CD14-positive monocyte (primary cell): ENCODE results near the gene SSR3. TPM values are rescaled to one million over a fixed set of nuclear protein-coding genes. Genes with fewer than 3 reads are reported as not detected.

Source experiments
- DNase-seq, 3 donors: peaks; one replicate each; pipeline ENCODE4 v3.0.0-alpha.2; 2011 to 2022
- H2AFZ ChIP-seq: 2 replicates; pipeline ENCODE4 v1.6.0; 2012; ENCODE audit warnings: mild to moderate bottlenecking, low read depth, low read length, inconsistent platforms; ENCODE audit not compliant: insufficient read depth, poor library complexity, severe bottlenecking
- H3K27ac ChIP-seq, 2 donors: 1 replicate in 1 of 2; 2 replicates in 1 of 2; pipeline ENCODE4 v1.5.1; 2012 to 2013; ENCODE audit warnings: low read length in 2 of 2, control low read depth in 1 of 2, inconsistent platforms in 1 of 2, low read depth in 1 of 2, mild to moderate bottlenecking in 1 of 2
- H3K27me3 ChIP-seq, 2 donors: one replicate each; pipeline versions ENCODE4 v1.6.0 to v1.6.1; 2011 to 2013; ENCODE audit warnings: low read length in 2 of 2; ENCODE audit not compliant: control insufficient read depth in 2 of 2, insufficient read depth in 2 of 2
- H3K36me3 ChIP-seq, 2 donors: replicated peaks in 1 of 2; 1 replicate in 1 of 2; 2 replicates in 1 of 2; pipeline versions ENCODE4 v1.5.1 to v1.6.1; 2012 to 2013; ENCODE audit warnings: low read length in 2 of 2, control low read depth in 1 of 2, inconsistent platforms in 1 of 2, mild to moderate bottlenecking in 1 of 2; ENCODE audit not compliant: insufficient read depth in 2 of 2, control insufficient read depth in 1 of 2
- H3K4me1 ChIP-seq, 2 donors: 1 replicate in 1 of 2; 2 replicates in 1 of 2; pipeline versions ENCODE4 v1.5.1 to v1.6.1; 2012 to 2013; ENCODE audit warnings: low read length in 2 of 2, control low read depth in 1 of 2, inconsistent platforms in 1 of 2, mild to moderate bottlenecking in 1 of 2, moderate library complexity in 1 of 2; ENCODE audit not compliant: insufficient read depth in 2 of 2, control insufficient read depth in 1 of 2
- H3K4me2 ChIP-seq: replicated peaks from 2 replicates; pipeline ENCODE3; 2012; ENCODE audit warnings: low read length, moderate library complexity, mild to moderate bottlenecking; ENCODE audit not compliant: poor library complexity, severe bottlenecking; ENCODE audit errors: extremely low read depth
- H3K4me3 ChIP-seq, 3 experiments: fragments of 200-600 bp in 1 of 3; sonication (generic) in 1 of 3; replicated peaks in 1 of 3; 1 replicate in 2 of 3; 2 replicates in 1 of 3; pipeline ENCODE4 v1.5.1; 2011 to 2013; ENCODE audit warnings: low read length in 3 of 3, mild to moderate bottlenecking in 3 of 3, control low read depth in 2 of 3, low read depth in 2 of 3, inconsistent platforms in 1 of 3, moderate library complexity in 1 of 3
- H3K79me2 ChIP-seq: 2 replicates; pipeline ENCODE4 v1.6.0; 2012; ENCODE audit warnings: mild to moderate bottlenecking, control low read depth, inconsistent platforms, low read length, moderate library complexity; ENCODE audit not compliant: insufficient read depth
- H3K9ac ChIP-seq: 2 replicates; pipeline ENCODE4 v1.6.0; 2017; ENCODE audit warnings: low read length, mild to moderate bottlenecking; ENCODE audit not compliant: insufficient read depth, poor library complexity, severe bottlenecking
- H3K9me3 ChIP-seq, 2 donors: replicated peaks in 1 of 2; 1 replicate in 1 of 2; 2 replicates in 1 of 2; pipeline versions ENCODE4 v1.5.1 to v1.6.1; 2012 to 2013; ENCODE audit warnings: low read length in 2 of 2, control low read depth in 1 of 2; ENCODE audit not compliant: control insufficient read depth in 1 of 2, insufficient read depth in 1 of 2
- H4K20me1 ChIP-seq: 2 replicates; pipeline ENCODE4 v1.6.0; 2012; ENCODE audit warnings: mild to moderate bottlenecking, low read length, control low read depth, moderate library complexity; ENCODE audit not compliant: insufficient read depth
- H3K27ac Mint-ChIP-seq, 7 donors: one replicate each; pipeline ENCODE4 v1.8.0; 2020; ENCODE audit warnings: mild to moderate bottlenecking in 7 of 7, mixed read lengths in 7 of 7, moderate library complexity in 6 of 7, inconsistent platforms in 2 of 7
- H3K27me3 Mint-ChIP-seq, 3 donors: one replicate each; pipeline ENCODE4 v1.8.0; 2021 to 2022; ENCODE audit warnings: low read depth in 3 of 3, mild to moderate bottlenecking in 3 of 3, mixed read lengths in 3 of 3, moderate library complexity in 3 of 3, inconsistent platforms in 1 of 3
- H3K36me3 Mint-ChIP-seq, 2 donors: one replicate each; pipeline ENCODE4 v1.8.0; 2020; ENCODE audit warnings: mixed read lengths in 2 of 2, inconsistent platforms in 1 of 2, mild to moderate bottlenecking in 1 of 2
- H3K4me1 Mint-ChIP-seq: one replicate; pipeline ENCODE4 v1.8.0; 2020; ENCODE audit warnings: mild to moderate bottlenecking, mixed read lengths
- H3K4me3 Mint-ChIP-seq, 2 donors: one replicate each; pipeline ENCODE4 v1.8.0; 2020; ENCODE audit warnings: mild to moderate bottlenecking in 2 of 2, mixed read lengths in 2 of 2, moderate library complexity in 1 of 2
- H3K9me3 Mint-ChIP-seq, 7 donors: one replicate each; pipeline ENCODE4 v1.8.0; 2020 to 2022; ENCODE audit warnings: mixed read lengths in 7 of 7, mild to moderate bottlenecking in 6 of 7, moderate library complexity in 6 of 7, inconsistent platforms in 2 of 7
- WGBS: methylation state at CpG from one replicate; pipeline ENCODE4 v1.1.5; 2013; ENCODE audit warnings: missing lambda C conversion rate; ENCODE audit not compliant: insufficient coverage; 5-methylcytosine and 5-hydroxymethylcytosine counted together
- intact Hi-C, 2 donors: fragments of 100-400 bp; cut with micrococcal nuclease; formaldehyde crosslinking; loops; one replicate each; pipeline versions ENCODE4 v1.15.0 to v1.15.1; 2023
- polyA plus RNA-seq, 3 donors: library from polyadenylated mRNA; depleted of rRNA in 1 of 3; unstranded in 2 of 3; stranded (reverse) in 1 of 3; fragments of 300-500 nt in 2 of 3; fragments of >200 nt in 1 of 3; fragmentation: Illumina TruSeq in 2 of 3; gene quantifications; 1 replicate in 2 of 3; 2 replicates in 1 of 3; pipeline ENCODE4 v1.2.3, GENCODE V29; 2012 to 2021
- TF ChIP-seq, protein P1 (sequence below): fragments of 200-600 bp; IDR thresholded peaks from one replicate; pipeline ENCODE4 v1.8.0; 2022; ENCODE audit warnings: antibody characterized with exemption, mild to moderate bottlenecking

The SSR3 gene
- polyA plus RNA-seq, 3 donors, result 46.6 to 243 (median 230) TPM

DNA sequence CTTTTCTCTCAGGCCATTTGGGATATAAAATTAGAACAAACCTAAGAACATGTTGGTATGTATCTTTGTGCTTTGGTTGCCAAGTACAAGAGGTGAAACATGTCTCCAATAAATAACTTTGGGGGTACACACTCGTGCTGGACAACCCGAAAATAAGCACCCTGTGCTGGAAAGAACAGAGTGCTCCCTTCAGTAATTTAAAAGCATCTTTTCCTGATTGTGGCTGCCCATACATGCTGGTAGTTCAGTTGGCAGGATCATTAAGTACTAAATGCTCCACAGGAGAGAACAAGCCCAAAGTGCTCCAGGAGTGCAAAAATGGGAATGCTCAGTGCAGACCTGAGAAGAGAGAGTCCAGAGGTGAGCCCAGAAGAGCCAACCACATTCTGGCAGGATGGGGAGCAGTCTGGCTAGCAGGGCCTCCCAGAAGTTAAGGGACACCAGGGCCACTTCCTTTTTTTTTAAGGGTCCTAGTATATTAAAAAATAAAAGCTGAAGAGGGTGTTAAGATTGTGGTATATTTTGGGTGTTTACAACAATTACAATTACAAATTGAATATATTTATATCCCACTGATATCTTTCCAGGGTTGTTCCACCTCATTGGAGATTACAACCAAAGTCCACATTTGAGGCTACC, 48.6 kb upstream of the SSR3 start:
- H3K27me3 Mint-ChIP-seq, result peaks cover 0 to 2% (median 0%) of the 10 kb centered on the region in 3 donors
- peaks cover 0 to 3% (median 0%) of the 10 kb centered on the region in 7 donors for H3K9me3 Mint-ChIP-seq
- peaks cover 30% of the 10 kb centered on the region for H3K4me1 Mint-ChIP-seq
- no peak overlapping the region for H2AFZ ChIP-seq
- no peak for DNase-seq
- H3K4me3 Mint-ChIP-seq, result no peak overlapping the region
- no peaks in the 10 kb centered on the region for H4K20me1 ChIP-seq
- no peak overlapping the region for H3K27ac ChIP-seq
- H3K36me3 ChIP-seq, result no peaks in the 10 kb centered on the region
- peaks cover 18 to 23% of the 10 kb centered on the region in 2 donors for H3K4me1 ChIP-seq
- no peak overlapping the region for H3K4me2 ChIP-seq
- no peak overlapping the region for H3K9ac ChIP-seq
- H3K27me3 ChIP-seq, result no peaks in the 10 kb centered on the region
- no peaks in the 10 kb centered on the region for H3K9me3 ChIP-seq
- H3K36me3 Mint-ChIP-seq, result no peaks in the 10 kb centered on the region
- TF ChIP-seq, protein P1, sequence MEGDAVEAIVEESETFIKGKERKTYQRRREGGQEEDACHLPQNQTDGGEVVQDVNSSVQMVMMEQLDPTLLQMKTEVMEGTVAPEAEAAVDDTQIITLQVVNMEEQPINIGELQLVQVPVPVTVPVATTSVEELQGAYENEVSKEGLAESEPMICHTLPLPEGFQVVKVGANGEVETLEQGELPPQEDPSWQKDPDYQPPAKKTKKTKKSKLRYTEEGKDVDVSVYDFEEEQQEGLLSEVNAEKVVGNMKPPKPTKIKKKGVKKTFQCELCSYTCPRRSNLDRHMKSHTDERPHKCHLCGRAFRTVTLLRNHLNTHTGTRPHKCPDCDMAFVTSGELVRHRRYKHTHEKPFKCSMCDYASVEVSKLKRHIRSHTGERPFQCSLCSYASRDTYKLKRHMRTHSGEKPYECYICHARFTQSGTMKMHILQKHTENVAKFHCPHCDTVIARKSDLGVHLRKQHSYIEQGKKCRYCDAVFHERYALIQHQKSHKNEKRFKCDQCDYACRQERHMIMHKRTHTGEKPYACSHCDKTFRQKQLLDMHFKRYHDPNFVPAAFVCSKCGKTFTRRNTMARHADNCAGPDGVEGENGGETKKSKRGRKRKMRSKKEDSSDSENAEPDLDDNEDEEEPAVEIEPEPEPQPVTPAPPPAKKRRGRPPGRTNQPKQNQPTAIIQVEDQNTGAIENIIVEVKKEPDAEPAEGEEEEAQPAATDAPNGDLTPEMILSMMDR, result no peak
- no peak overlapping the region for H3K4me3 ChIP-seq
- 80% methylated on average over 2 of the region's 2 CpGs for WGBS
- H3K79me2 ChIP-seq, result no peaks in the 10 kb centered on the region
- no peak overlapping the region for H3K27ac Mint-ChIP-seq
- intact Hi-C loops, result loop anchor here (10.0 kb wide), 2 partner anchors 49 to 61 kb away; partner anchors contain the start of gene SSR3 (in 2 of the 2)

DNA sequence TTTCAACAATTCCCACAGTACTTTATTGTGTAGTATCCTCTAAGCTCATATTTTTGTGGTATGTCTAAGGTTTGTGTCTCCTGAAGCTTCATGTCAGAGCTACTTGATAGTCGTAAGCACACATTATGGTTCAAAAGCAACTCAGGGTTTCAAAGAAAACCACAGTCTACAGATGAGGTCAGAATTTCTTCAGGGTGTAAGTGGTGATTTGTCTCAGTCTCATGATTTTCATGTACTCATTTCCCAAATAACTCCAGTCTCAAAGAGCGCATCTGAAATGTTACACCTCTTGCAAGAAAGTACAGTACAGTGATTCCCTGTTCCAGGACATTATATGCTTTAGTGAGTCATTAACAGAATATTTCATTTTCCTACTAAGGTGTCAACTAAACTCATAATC, 47.5 kb upstream of the SSR3 start:
- no peaks in the 10 kb centered on the region for H3K79me2 ChIP-seq
- H3K36me3 ChIP-seq, result no peaks in the 10 kb centered on the region
- no peak overlapping the region for H3K4me3 ChIP-seq
- intact Hi-C loops, result loop anchor here (10.0 kb wide), 2 partner anchors 48 to 62 kb away; partner anchors contain the start of gene SSR3 (in 2 of the 2)
- Mint-ChIP-seq H3K4me3 (no peak overlapping the region), H3K36me3 (no peaks in the 10 kb centered on the region), H3K27me3 (peaks cover 0 to 2% (median 2%) of the 10 kb centered on the region in 3 donors), H3K27ac (no peak overlapping the region), H3K4me1 (peaks cover 24% of the 10 kb centered on the region), H3K9me3 (peaks cover 0 to 3% (median 0%) of the 10 kb centered on the region in 7 donors)
- H3K27me3 ChIP-seq, result no peaks in the 10 kb centered on the region
- no peak overlapping the region for H2AFZ ChIP-seq
- no peak overlapping the region for H3K27ac ChIP-seq
- TF ChIP-seq, protein P1, result no peak
- DNase-seq, result no peak
- H3K4me2 ChIP-seq, result no peak overlapping the region
- peaks cover 18 to 23% of the 10 kb centered on the region in 2 donors for H3K4me1 ChIP-seq
- no peak overlapping the region for H3K9ac ChIP-seq
- no peaks in the 10 kb centered on the region for H3K9me3 ChIP-seq
- no CpG with 5 or more reads among the region's 2 CpGs for WGBS
- no peaks in the 10 kb centered on the region for H4K20me1 ChIP-seq
